NCI-H2107 (cell line): ENCODE measurements around the gene DOC2A.
"Not testable (repeated sequence)": the region's sequence is repeated elsewhere in the genome, so short reads cannot be mapped to it uniquely, and the experiment has no call there.

Experiments used
- DNase-seq: peaks from one replicate; lab custom pipeline; 2025; lab: John Stamatoyannopoulos, UW

Gene DOC2A

DNA sequence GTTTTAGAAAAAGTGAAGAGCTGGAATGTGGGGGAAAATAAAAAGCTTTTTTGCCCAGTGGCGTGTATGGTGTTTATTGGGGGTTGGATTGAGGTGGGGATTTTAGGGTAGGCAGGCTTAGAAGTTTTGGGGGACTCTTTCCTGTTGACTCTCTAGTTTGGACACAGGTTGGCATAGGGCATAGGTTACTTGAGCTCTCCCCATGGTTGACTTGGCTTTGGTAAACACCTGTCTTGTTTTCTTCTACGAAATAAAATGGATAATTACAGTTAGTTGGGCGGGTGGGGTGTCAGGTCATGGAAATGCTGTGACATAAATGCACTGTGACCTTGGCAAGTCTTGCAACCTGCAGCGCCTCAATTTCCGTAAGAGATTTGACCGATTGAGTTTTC is 37.8 kb downstream of the DOC2A start:
- DNase-seq = no peak

DNA sequence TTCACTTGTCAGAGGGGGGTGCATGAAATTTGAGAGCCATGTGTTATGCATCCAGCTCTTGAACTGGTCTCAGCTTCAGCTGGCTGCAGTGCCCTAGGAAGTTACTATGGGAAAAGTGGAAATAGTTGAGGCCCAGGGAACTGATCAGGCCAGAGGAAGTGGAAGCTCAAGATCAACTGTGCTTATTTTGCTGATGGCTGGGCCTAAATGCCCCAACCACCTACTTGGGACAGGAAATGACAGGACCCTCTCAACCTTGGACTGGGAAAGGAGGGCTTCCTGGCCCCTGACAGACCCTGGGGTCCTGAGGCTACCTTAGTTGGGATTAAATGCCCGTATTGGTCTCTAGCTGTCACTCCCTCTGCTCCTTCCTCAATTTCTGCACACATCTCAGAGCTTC is 38.3 kb downstream of the DOC2A start:
- no peak for DNase-seq

DNA sequence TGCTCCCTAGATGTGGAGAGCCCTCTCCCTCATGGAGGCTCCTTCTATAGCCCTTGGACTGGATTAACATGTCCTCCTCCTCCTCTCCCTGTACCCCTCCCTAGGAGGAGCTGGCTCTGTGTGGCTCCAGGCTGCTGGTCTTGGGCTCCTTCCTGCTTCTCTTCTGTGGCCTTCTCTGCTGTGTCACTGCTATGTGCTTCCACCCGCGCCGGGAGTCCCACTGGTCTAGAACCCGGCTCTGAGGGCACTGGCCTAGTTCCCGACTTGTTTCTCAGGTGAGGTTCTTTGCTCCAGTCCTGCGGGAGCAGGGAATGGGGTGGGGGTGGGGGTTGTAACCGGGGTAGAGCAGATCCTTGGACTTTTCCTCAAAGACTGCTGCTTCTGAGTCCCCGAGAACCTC is 39.5 kb downstream of the DOC2A start:
- no peak for DNase-seq

DNA sequence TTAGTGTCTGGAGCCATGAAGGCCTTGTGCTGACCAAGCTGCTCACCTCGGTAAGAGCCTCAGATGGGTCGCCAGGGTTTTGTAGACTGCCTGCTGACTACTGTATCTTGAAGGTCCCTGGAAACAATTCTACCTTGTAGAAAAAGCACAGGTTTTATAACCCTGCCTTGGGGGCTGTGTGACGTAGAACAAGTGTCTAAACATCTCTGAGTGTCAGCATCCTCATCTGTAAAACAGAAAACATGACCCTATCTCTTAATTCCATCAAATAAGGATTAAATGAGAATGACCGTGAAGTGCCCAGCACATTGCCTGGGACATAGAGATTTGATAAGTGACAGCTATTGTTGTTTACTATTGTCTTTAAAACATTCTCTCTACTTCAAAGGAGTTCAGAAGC is 42.6 kb downstream of the DOC2A start:
- DNase-seq = no peak

DNA sequence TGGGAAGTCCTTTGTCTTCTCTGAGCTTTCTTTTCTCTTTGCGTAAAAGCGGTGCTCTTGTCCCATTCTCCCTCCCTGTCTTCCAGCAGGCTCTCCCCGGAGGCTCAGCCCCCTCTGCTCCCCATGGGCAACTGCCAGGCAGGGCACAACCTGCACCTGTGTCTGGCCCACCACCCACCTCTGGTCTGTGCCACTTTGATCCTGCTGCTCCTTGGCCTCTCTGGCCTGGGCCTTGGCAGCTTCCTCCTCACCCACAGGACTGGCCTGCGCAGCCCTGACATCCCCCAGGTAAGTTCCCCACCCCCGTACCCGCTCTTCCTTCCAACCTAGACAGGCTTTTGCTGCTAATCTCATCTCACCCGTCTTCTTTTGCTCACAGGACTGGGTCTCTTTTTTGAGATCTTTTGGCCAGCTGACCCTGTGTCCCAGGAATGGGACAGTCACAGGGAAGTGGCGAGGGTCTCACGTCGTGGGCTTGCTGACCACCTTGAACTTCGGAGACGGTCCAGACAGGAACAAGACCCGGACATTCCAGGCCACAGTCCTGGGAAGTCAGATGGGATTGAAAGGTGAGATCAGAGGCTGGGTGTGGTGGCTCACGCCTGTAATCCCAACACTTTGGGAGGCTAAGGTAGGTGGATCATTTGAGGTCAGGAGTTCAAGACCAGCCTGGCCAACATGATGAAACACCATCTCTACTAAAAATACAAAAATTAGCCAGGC is 47.6 kb downstream of the DOC2A start:
- no peak for DNase-seq

DNA sequence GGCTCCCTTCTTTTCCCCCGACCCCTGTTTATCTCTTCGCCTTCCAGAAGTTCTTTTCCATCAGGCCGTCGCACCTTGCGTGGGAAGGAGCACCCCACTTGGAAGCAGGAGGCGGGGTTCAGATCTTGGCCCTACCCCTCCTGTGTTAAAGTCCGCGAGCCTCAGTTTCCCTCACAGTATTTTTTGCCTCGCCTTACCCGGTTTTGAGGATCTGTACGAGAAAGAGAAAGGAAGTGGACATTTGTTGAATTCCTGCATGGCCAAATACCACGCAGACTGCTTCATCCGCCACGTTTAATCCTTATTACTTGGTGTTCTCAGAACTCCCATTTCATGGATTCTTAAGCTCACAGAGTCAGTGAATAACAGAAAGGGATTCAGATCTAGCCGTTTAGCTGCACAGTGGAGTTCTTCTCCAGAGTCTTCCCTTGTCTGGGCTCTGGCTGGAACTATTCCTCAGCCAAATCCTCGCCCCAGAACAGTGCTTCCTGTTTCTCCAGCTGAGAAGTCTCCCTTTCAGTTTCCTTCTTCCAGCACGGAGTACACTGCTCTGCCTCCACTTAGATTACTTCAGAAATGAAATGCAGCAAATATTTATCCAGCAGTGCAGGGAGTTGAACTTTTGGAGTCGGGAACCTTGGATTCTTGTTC is 48.4 kb downstream of the DOC2A start:
- no peak for DNase-seq

DNA sequence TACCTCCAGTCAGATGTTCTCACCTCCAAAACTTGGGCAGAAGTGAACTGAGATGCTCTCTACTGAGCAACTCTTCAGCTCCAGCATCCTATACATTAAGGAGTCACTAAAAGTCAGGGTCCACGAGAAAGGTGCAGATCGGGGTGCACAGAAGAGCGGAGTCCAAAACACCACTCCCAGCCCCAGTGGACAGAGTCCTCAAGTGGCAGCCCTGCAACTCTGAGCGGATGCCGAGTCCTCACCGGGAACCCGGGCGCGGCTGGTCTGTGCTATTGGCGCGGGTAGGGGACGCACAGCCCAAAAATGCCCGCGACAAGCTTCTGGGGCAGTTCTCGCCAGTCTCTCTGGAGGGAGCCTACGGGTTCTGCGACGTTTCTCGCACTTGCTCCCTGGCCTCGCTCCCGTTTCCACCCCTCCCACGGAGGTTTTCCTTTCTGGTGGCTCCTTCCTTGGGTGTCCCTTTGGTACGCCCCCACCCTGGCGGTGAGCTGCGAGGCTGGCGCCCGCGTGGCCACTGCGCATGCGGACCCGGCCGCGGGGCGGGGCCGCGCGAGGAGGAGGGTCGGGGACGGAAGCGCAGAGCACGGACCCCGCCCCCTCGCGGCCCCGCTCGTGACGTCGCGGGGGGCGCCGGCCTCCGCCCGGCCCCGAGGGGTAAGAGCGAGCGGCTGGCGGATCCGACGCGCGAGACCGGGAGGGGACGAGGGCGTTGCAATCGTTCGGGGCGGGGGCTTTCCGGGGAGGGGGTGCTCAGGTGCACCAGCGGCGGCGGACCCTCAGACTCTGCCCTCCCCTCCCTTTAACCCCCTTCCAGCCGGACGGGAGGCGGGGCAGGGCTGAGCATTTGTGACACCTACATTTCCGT is 49.1 kb downstream of the DOC2A start, which contains the start of gene TMEM219:
TMEM219 (plus strand) TSS at position 601 of the 865 bp plus-strand sequence. CDS start 1,065 bp downstream, outside the sequence.
- peak; percentile 59 for DNase-seq

DNA sequence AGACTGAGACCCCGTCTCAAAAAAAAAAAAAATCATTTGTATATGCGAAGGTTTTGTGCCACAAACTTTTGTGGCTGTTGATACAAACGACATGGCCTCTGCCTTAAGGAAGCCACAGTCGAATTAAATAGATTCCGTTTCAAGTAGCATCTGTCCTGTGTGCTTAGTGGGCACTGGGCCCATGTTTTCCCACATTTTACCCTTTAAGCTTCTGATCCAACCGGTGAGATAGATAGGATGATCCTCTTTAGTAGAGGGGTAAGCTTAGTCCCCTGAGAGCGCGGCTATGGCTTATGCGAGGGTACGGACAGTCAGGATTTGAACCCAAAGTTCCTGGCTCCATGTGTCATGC is 49.7 kb downstream of the DOC2A start:
- no peak for DNase-seq

DNA sequence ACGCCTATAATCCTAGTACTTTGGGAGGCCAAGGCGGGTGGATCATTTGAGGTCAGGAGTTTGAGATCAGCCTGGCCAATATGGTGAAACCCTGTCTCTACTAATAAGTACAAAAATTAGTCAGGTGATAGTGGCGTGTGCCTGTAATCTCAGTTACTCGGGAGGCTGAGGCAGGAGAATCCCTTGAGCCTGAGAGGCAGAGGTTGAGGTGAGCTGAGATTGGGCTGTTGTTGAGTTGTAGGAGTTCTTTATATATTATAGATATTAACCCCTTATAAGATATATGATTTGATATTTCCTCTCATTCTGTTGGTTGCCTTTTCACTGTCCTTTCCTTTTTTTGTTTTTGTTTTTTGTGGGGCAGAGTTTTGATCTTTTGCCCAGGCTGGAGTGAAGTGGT is 51.0 kb downstream of the DOC2A start:
- not testable (repeated sequence) for DNase-seq

DNA sequence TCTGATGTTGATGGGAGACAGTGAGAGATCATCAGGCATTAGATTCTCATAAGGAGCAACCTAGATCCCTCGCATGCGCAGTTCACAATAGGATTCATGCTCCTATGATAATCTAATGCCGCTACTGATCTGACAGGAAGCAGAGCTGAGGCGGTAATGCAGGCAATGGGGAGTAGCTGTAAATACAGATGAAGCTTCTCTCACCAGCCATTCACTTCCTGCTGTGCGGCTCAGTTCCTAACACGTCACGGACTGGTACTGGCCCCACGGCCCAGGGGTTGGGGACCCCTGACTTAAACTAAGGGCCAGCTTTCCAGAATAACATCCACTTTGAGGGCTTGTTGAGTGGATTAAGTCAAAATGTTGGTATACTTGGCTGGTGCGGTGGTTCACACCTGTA is 51.5 kb downstream of the DOC2A start:
- DNase-seq = no peak

DNA sequence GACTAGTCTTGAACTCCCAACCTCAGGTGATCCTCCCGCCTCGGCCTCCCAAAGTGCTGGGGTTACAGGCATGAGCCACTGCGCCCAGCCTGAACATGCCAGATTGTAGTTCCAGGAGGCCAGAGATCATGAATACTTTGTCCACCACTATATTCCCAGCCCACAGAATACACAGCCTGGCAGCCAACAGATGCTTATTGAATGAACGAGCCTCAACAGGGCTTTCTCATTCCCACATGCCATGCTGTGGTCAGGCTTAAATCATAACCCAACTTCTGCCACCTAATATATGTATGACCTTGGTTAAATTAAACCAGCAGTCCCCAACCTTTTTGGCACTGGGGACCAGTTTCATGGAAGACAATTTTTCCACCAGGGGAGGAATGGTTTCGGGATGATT is 52.1 kb downstream of the DOC2A start:
- DNase-seq = no peak
